ENCODE measurements around the gene CCDC178. TPM values are rescaled to one million over a fixed set of nuclear protein-coding genes. Genes with fewer than 3 reads are reported as not detected.

The CCDC178 gene
- total and polyA plus RNA-seq, 2 of the 4 experiments (the other 2 are of a cell fraction), result not detected

GRCh38 chr18:33116376-33116775, 324.1 kb downstream of the CCDC178 start:
- no peak for ATAC-seq (ENCODE audit: low read depth)
- intact Hi-C loops (cut with micrococcal nuclease) (no loop called here), in situ Hi-C loops (cut with MboI; ENCODE audit: low sequenced_read_pairs) (no loop called here)

More at GRCh38 chr18:33116376-33116775, 324.1 kb downstream of the CCDC178 start:
- Histone ChIP-seq H3K79me1 (ENCODE audit: low read depth in 1 of 2, low read length in 2 of 2) (no peaks in the 10 kb centered on the region), H3K9ac (ENCODE audit: low read depth, low read length) (no peak overlapping the region), H3K36me3 (ENCODE audit: control insufficient read depth, insufficient read depth, low read length) (no peaks in the 10 kb centered on the region), H2BK15ac (ENCODE audit: low read depth, low read length) (no peak overlapping the region), H3K4me1 (ENCODE audit: control insufficient read depth, insufficient read depth, low read length) (no peaks in the 10 kb centered on the region), H3K9me3 (ENCODE audit: control insufficient read depth, insufficient read depth, low read length) (no peaks in the 10 kb centered on the region; the same call in 1 of the 2 replicates), H4K5ac (ENCODE audit: low read depth, low read length) (no peak overlapping the region), H4K8ac (ENCODE audit: low read depth in 2 of 2, low read length in 2 of 2) (no peak overlapping the region), H2BK20ac (ENCODE audit: low read depth, low read length) (no peak overlapping the region), H4K20me1 (ENCODE audit: insufficient read depth, low read length) (no peaks in the 10 kb centered on the region), H3K18ac (ENCODE audit: low read depth, low read length) (no peak overlapping the region), H3K4me2 (ENCODE audit: low read depth, low read length) (no peak overlapping the region), H2BK5ac (ENCODE audit: low read depth, low read length, poor library complexity, severe bottlenecking) (no peak overlapping the region), H3K4me3 (ENCODE audit: insufficient read depth, low read depth, low read length) (no peak overlapping the region), H2BK120ac (ENCODE audit: low read depth, low read length) (no peak overlapping the region), H3K23ac (ENCODE audit: low read depth, low read length) (no peak overlapping the region), H2AFZ (replicated peaks; ENCODE audit: low read length, poor library complexity) (no peak overlapping the region), H3K27ac (ENCODE audit: insufficient read depth, low read length) (no peak overlapping the region), H3K9me1 (ENCODE audit: insufficient read depth, low read length) (no peaks in the 10 kb centered on the region), H3K4ac (ENCODE audit: low read depth, low read length) (no peak overlapping the region), H2AK5ac (ENCODE audit: low read depth, low read length) (no peak overlapping the region), H3K14ac (replicated peaks; ENCODE audit: low read depth, low read length) (no peak overlapping the region), H4K91ac (ENCODE audit: insufficient read depth, low read depth, low read length) (no peak overlapping the region), H3K56ac (ENCODE audit: extremely low read depth, insufficient read depth, low read length) (no peak overlapping the region), H3K27me3 (ENCODE audit: control insufficient read depth, insufficient read depth, low read length) (no peaks in the 10 kb centered on the region), H2AK9ac (replicated peaks; ENCODE audit: low read depth, low read length, poor library complexity) (no peak overlapping the region)
- no peak for DNase-seq
- TF ChIP-seq RCOR1 (IDR thresholded peaks at IDR 0.05; ENCODE audit: insufficient replicate concordance, low read length), result no peak
- no peak for TF ChIP-seq CHD1 (IDR thresholded peaks at IDR 0.05; ENCODE audit: low read depth, low read length)
- TF ChIP-seq, protein P1, sequence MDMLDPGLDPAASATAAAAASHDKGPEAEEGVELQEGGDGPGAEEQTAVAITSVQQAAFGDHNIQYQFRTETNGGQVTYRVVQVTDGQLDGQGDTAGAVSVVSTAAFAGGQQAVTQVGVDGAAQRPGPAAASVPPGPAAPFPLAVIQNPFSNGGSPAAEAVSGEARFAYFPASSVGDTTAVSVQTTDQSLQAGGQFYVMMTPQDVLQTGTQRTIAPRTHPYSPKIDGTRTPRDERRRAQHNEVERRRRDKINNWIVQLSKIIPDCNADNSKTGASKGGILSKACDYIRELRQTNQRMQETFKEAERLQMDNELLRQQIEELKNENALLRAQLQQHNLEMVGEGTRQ (IDR thresholded peaks at IDR 0.05; ENCODE audit: low read depth, low read length), result no peak
- TF ChIP-seq NFE2L2 (IDR thresholded peaks at IDR 0.05; ENCODE audit: low read depth, low read length), result no peak
- TF ChIP-seq CEBPB (IDR thresholded peaks at IDR 0.05; ENCODE audit: low read depth, low read length), result no peak
- no peak for TF ChIP-seq POLR2A (IDR thresholded peaks at IDR 0.05; ENCODE audit: low read depth, low read length)
- no peak for TF ChIP-seq MAZ (IDR thresholded peaks at IDR 0.05; ENCODE audit: borderline replicate concordance, low read depth, low read length)
- TF ChIP-seq CTCF (conservative IDR thresholded peaks at IDR 0.05; ENCODE audit: low read depth, low read length), result no peak
- no peak for TF ChIP-seq MAFK (IDR thresholded peaks at IDR 0.05; ENCODE audit: low read depth, low read length)
- no peak for TF ChIP-seq MXI1 (IDR thresholded peaks at IDR 0.05; ENCODE audit: borderline replicate concordance, low read depth, low read length)
- no peak for TF ChIP-seq FOS (IDR thresholded peaks at IDR 0.05; ENCODE audit: low read depth, low read length)
- dilution Hi-C loops (cut with HindIII; ENCODE audit: low sequenced_read_pairs, unreplicated experiment), result no loop called here
- ChIA-PET POLR2A (ENCODE audit: unreplicated experiment) (no interaction called here), CTCF (no interaction called here)
- BruUV-seq (replicated peaks), result no TSS peak
- WGBS, 2 experiments (ENCODE audit: extremely low coverage in 2 of 2, insufficient read length in 1 of 2), result no CpG with 5 or more reads among the region's 3 CpGs
